ENCODE results near the gene SESN3. TPM values are rescaled to one million over a fixed set of nuclear protein-coding genes. Genes with fewer than 3 reads are reported as not detected.

Gene SESN3
- total RNA-seq, 6 experiments from 2014 or later: 2.8 to 8.8 (median 5.5) TPM

- intact Hi-C loops (cut with DNase I): no loop called here
- Histone ChIP-seq H3K27ac (no peak overlapping the region), H3K36me3 (no peaks in the 10 kb centered on the region), H3K4me3 (no peak overlapping the region), H3K27me3 (no peaks in the 10 kb centered on the region), H3K4me1 (peaks cover 0 to 6% (median 0%) of the 10 kb centered on the region in 4 donors), H3K9me3 (no peaks in the 10 kb centered on the region)
- no peak for DNase-seq
- no peak for ATAC-seq
- TF ChIP-seq CTCF (IDR thresholded peaks at IDR 0.05): no peak
- no peak for TF ChIP-seq POLR2A (IDR thresholded peaks at IDR 0.05)
- 59% methylated on average over 2 of the region's 2 CpGs for WGBS (ENCODE audit: insufficient coverage, low coverage, low lambda C conversion rate, missing lambda C conversion rate)
These were observed 82.1 kb downstream of the SESN3 start for GRCh38 chr11:95148938-95149337.

- Histone ChIP-seq H3K9me3 (no peaks in the 10 kb centered on the region), H3K4me1 (peaks cover 0 to 6% (median 0%) of the 10 kb centered on the region in 4 donors), H3K4me3 (no peak overlapping the region), H3K27me3 (no peaks in the 10 kb centered on the region), H3K27ac (no peak overlapping the region), H3K36me3 (no peaks in the 10 kb centered on the region)
- no peak for DNase-seq
- no peak for ATAC-seq
- intact Hi-C loops (cut with DNase I): no loop called here
- TF ChIP-seq CTCF (IDR thresholded peaks at IDR 0.05) (no peak), POLR2A (IDR thresholded peaks at IDR 0.05) (no peak)
These were observed 82.6 kb downstream of the SESN3 start for GRCh38 chr11:95148406-95148805.

- intact Hi-C loops (cut with DNase I): no loop called here
- H3K27me3 ChIP-seq: no peaks in the 10 kb centered on the region
- peak overlapping the region in 1 of 3 donors; percentile 13 for H3K27ac ChIP-seq
- DNase-seq: no peak
- TF ChIP-seq POLR2A (IDR thresholded peaks at IDR 0.05): no peak
- TF ChIP-seq CTCF (IDR thresholded peaks at IDR 0.05): no peak
- no peaks in the 10 kb centered on the region for H3K36me3 ChIP-seq
- H3K4me3 ChIP-seq: no peak overlapping the region
- no peaks in the 10 kb centered on the region for H3K9me3 ChIP-seq
- H3K4me1 ChIP-seq: peaks cover 0 to 6% (median 0%) of the 10 kb centered on the region in 4 donors
- ATAC-seq: peak in 3 of 4 donors; percentile 3 to 31 (median 15)
- 42% methylated on average over 4 of the region's 4 CpGs for WGBS (ENCODE audit: insufficient coverage, low coverage, low lambda C conversion rate, missing lambda C conversion rate)
These were observed 83.6 kb downstream of the SESN3 start for GRCh38 chr11:95147364-95147905.

- TF ChIP-seq POLR2A (IDR thresholded peaks at IDR 0.05) (no peak), CTCF (IDR thresholded peaks at IDR 0.05) (no peak)
- intact Hi-C loops (cut with DNase I): no loop called here
- DNase-seq (no peak), ATAC-seq (no peak)
- Histone ChIP-seq H3K4me1 (peaks cover 0 to 6% (median 0%) of the 10 kb centered on the region in 4 donors), H3K36me3 (no peaks in the 10 kb centered on the region), H3K27ac (no peak overlapping the region), H3K4me3 (no peak overlapping the region), H3K27me3 (no peaks in the 10 kb centered on the region), H3K9me3 (no peaks in the 10 kb centered on the region)
- 52% methylated on average over 4 of the region's 4 CpGs for WGBS (ENCODE audit: insufficient coverage, low coverage, low lambda C conversion rate, missing lambda C conversion rate)
These were observed 85.5 kb downstream of the SESN3 start for GRCh38 chr11:95145430-95146060.

Data from right lobe of liver (tissue), 6 donors.